Liver (tissue), 9 donors: Measurements from ENCODE around the gene KTN1. TPM values are rescaled to one million over a fixed set of nuclear protein-coding genes. Genes with fewer than 3 reads are reported as not detected.

Experiments
- DNase-seq: peaks from one replicate; pipeline ENCODE4 v3.0.0-alpha.2; 2017; ENCODE audit warnings: low spot score
- H3K27ac ChIP-seq, 2 donors: one replicate each; pipeline ENCODE4 v1.7.0; 2013; ENCODE audit warnings: inconsistent platforms in 2 of 2, low read length in 2 of 2, control low read depth in 1 of 2, low read depth in 1 of 2, mild to moderate bottlenecking in 1 of 2
- H3K27me3 ChIP-seq, 4 donors: one replicate each; pipeline versions ENCODE4 v1.6.1 to v1.7.0; 2013; ENCODE audit warnings: low read length in 3 of 4, inconsistent platforms in 1 of 4, mild to moderate bottlenecking in 1 of 4, moderate library complexity in 1 of 4; ENCODE audit not compliant: control insufficient read depth in 4 of 4, insufficient read depth in 4 of 4
- H3K36me3 ChIP-seq, 4 donors: one replicate each; pipeline versions ENCODE4 v1.6.1 to v1.7.0; 2013; ENCODE audit warnings: low read length in 3 of 4, mild to moderate bottlenecking in 3 of 4, low read depth in 1 of 4, moderate library complexity in 1 of 4; ENCODE audit not compliant: control insufficient read depth in 4 of 4, insufficient read depth in 3 of 4
- H3K4me1 ChIP-seq, 4 donors: one replicate each; pipeline versions ENCODE4 v1.6.1 to v1.7.0; 2013; ENCODE audit warnings: low read length in 3 of 4, mild to moderate bottlenecking in 3 of 4, moderate library complexity in 1 of 4; ENCODE audit not compliant: control insufficient read depth in 4 of 4, insufficient read depth in 4 of 4
- H3K4me3 ChIP-seq, 3 donors: one replicate each; pipeline versions ENCODE4 v1.6.1 to v1.7.0; 2013; ENCODE audit warnings: low read length in 3 of 3, control low read depth in 1 of 3, low read depth in 1 of 3, mild to moderate bottlenecking in 1 of 3
- H3K9ac ChIP-seq, 2 donors: one replicate each; pipeline ENCODE4 v1.7.0; 2013; ENCODE audit warnings: low read length in 2 of 2, mild to moderate bottlenecking in 2 of 2, moderate library complexity in 2 of 2, control low read depth in 1 of 2, low read depth in 1 of 2
- H3K9me3 ChIP-seq, 4 donors: one replicate each; pipeline versions ENCODE4 v1.6.1 to v1.7.0; 2013; ENCODE audit warnings: low read length in 3 of 4; ENCODE audit not compliant: control insufficient read depth in 4 of 4
- ATF3 ChIP-seq: IDR thresholded peaks from 2 replicates; pipeline ENCODE4 v1.6.1; 2016; ENCODE audit warnings: antibody characterized with exemption
- CTCF ChIP-seq: fragments of 150-350 bp; IDR thresholded peaks from 2 replicates; pipeline ENCODE4 v1.5.1; 2017; ENCODE audit warnings: improper control_type of control experiment, low read depth, low read length; ENCODE audit not compliant: missing input control
- EGR1 ChIP-seq, 2 donors: IDR thresholded peaks; 2 replicates each; pipeline ENCODE4 v1.6.1; 2016 to 2018; ENCODE audit warnings: antibody characterized with exemption in 2 of 2, low read depth in 2 of 2
- FOXA1 ChIP-seq: IDR thresholded peaks from 2 replicates; pipeline ENCODE4 v1.6.1; 2016; ENCODE audit warnings: antibody characterized with exemption
- FOXA2 ChIP-seq: IDR thresholded peaks from 2 replicates; pipeline ENCODE4 v1.6.1; 2016; ENCODE audit warnings: antibody characterized with exemption
- GABPA ChIP-seq, 2 donors: IDR thresholded peaks in 1 of 2; conservative IDR thresholded peaks in 1 of 2; 2 replicates each; pipeline ENCODE4 v1.6.1; 2016; ENCODE audit warnings: antibody characterized with exemption in 2 of 2, mild to moderate bottlenecking in 1 of 2, moderate library complexity in 1 of 2
- HNF4A ChIP-seq, 2 donors: conservative IDR thresholded peaks; 2 replicates each; pipeline ENCODE4 v1.6.1; 2016; ENCODE audit warnings: antibody characterized with exemption in 2 of 2, mild to moderate bottlenecking in 2 of 2
- HNF4G ChIP-seq: IDR thresholded peaks from 2 replicates; pipeline ENCODE4 v1.6.1; 2016; ENCODE audit warnings: antibody characterized with exemption
- JUND ChIP-seq, 2 donors: IDR thresholded peaks; 2 replicates each; pipeline ENCODE4 v1.6.1; 2016; ENCODE audit warnings: antibody characterized with exemption in 2 of 2
- MAX ChIP-seq: IDR thresholded peaks from 2 replicates; pipeline ENCODE4 v1.6.1; 2016; ENCODE audit warnings: antibody characterized with exemption
- NR2F2 ChIP-seq: IDR thresholded peaks from 2 replicates; pipeline ENCODE4 v1.6.1; 2016; ENCODE audit warnings: antibody characterized with exemption
- RAD21 ChIP-seq, 2 donors: IDR thresholded peaks; 2 replicates each; pipeline ENCODE4 v1.6.1; 2016; ENCODE audit warnings: antibody characterized with exemption in 2 of 2, mild to moderate bottlenecking in 2 of 2
- REST ChIP-seq: IDR thresholded peaks from 2 replicates; pipeline ENCODE4 v1.6.1; 2016; ENCODE audit warnings: antibody characterized with exemption, mild to moderate bottlenecking
- RXRA ChIP-seq, 2 donors: IDR thresholded peaks; 2 replicates each; pipeline ENCODE4 v1.6.1; 2017 to 2018; ENCODE audit warnings: antibody characterized with exemption in 2 of 2, mild to moderate bottlenecking in 1 of 2
- SP1 ChIP-seq: IDR thresholded peaks from 2 replicates; pipeline ENCODE4 v1.6.1; 2018; ENCODE audit warnings: antibody characterized with exemption, mild to moderate bottlenecking
- YY1 ChIP-seq: IDR thresholded peaks from 2 replicates; pipeline ENCODE4 v1.6.1; 2016; ENCODE audit warnings: antibody characterized with exemption, mild to moderate bottlenecking
- ZBTB33 ChIP-seq: IDR thresholded peaks from 2 replicates; pipeline ENCODE4 v1.6.1; 2016; ENCODE audit warnings: antibody characterized with exemption
- WGBS: extraction: QIAGEN DNeasy Blood & Tissue Kit; methylation state at CpG from one replicate; pipeline ENCODE4 v1.1.7; 2013; 5-methylcytosine and 5-hydroxymethylcytosine counted together
- polyA plus RNA-seq, 2 donors: library from polyadenylated mRNA; stranded (reverse) in 1 of 2; unstranded in 1 of 2; fragments of 200-250 nt in 1 of 2; fragments of >200 nt in 1 of 2; fragmentation: Nextera tagmentation in 1 of 2; extraction: Ambion mirVana in 1 of 2; gene quantifications; one replicate each; pipeline versions ENCODE4 v1.2.1 to v1.2.3, GENCODE V29; 2013 to 2015
- total RNA-seq, 2 donors: library from RNA; depleted of rRNA; stranded (reverse); fragments of >200 nt; gene quantifications; one replicate each; pipeline ENCODE4 v1.2.3, GENCODE V29; 2014
- donor health status: healthy.
- donor health status: healthy.
- donor health status: healthy.
- donor health status: healthy.
- donor health status: healthy.

The KTN1 gene
- total and polyA plus RNA-seq, 4 donors: 34.9 to 141 (median 59.6) TPM

GRCh38 chr14:55689981-55690871 is 110.2 kb downstream of the KTN1 start:
- Histone ChIP-seq H3K27ac (no peak overlapping the region), H3K4me3 (no peak overlapping the region), H3K36me3 (peaks cover 3 to 13% (median 6%) of the 10 kb centered on the region in 4 donors), H3K9ac (no peak overlapping the region), H3K4me1 (no peaks in the 10 kb centered on the region), H3K27me3 (no peaks in the 10 kb centered on the region), H3K9me3 (no peaks in the 10 kb centered on the region)
- TF ChIP-seq GABPA (IDR thresholded peaks at IDR 0.05 in 1 of 2, conservative IDR thresholded peaks at IDR 0.05 in 1 of 2): no peak
- 90% methylated on average over 5 of the region's 5 CpGs for WGBS
- DNase-seq: no peak

GRCh38 chr14:55691659-55692058 is 111.7 kb downstream of the KTN1 start:
- Histone ChIP-seq H3K9ac (no peak overlapping the region), H3K36me3 (peaks cover 0 to 2% (median under 1%) of the 10 kb centered on the region in 4 donors), H3K27ac (no peak overlapping the region), H3K27me3 (no peaks in the 10 kb centered on the region), H3K4me3 (no peak overlapping the region), H3K9me3 (no peaks in the 10 kb centered on the region), H3K4me1 (no peaks in the 10 kb centered on the region)
- DNase-seq: no peak
- no peak for TF ChIP-seq MAX
- no peak for TF ChIP-seq RXRA (IDR thresholded peaks at IDR 0.05)
- TF ChIP-seq JUND (IDR thresholded peaks at IDR 0.05): no peak
- TF ChIP-seq REST: no peak
- TF ChIP-seq GABPA (IDR thresholded peaks at IDR 0.05 in 1 of 2, conservative IDR thresholded peaks at IDR 0.05 in 1 of 2): no peak
- TF ChIP-seq ZBTB33: no peak
- TF ChIP-seq ATF3: no peak
- no peak for TF ChIP-seq YY1
- no peak for TF ChIP-seq EGR1 (IDR thresholded peaks at IDR 0.05; ENCODE audit: low read depth in 2 of 2)
- TF ChIP-seq SP1: no peak
- no peak for TF ChIP-seq RAD21 (IDR thresholded peaks at IDR 0.05)
- TF ChIP-seq CTCF: no peak
- no peak for TF ChIP-seq FOXA2
- no peak for TF ChIP-seq NR2F2
- no peak for TF ChIP-seq HNF4A (conservative IDR thresholded peaks at IDR 0.05)
- no peak for TF ChIP-seq FOXA1
- TF ChIP-seq HNF4G: no peak
